GM12878 (cell line): ENCODE data around the gene KASH5.

Experiments used
- ASH2L ChIP-seq: fragments of 300-600, 200-600 bp; sonication (generic); IDR thresholded peaks from 2 replicates; pipeline ENCODE4 v1.6.1; 2017; ENCODE audit warnings: low read depth, mild to moderate bottlenecking, borderline replicate concordance
- BMI1 ChIP-seq: fragments of 450-650 bp; IDR thresholded peaks from 2 replicates; pipeline ENCODE4 v1.6.1; 2016; ENCODE audit warnings: mild to moderate bottlenecking, moderate library complexity, borderline replicate concordance
- CEBPB ChIP-seq, 2 experiments: fragments of 150-350 bp in 1 of 2; IDR thresholded peaks; 2 replicates each; pipeline ENCODE4 v1.6.1; 2012 to 2014; ENCODE audit warnings: low read depth in 2 of 2, low read length in 2 of 2, borderline replicate concordance in 1 of 2, inconsistent platforms in 1 of 2
- ETV6 ChIP-seq, 2 experiments: fragments of 450-650 bp in 1 of 2; IDR thresholded peaks in 1 of 2; conservative IDR thresholded peaks in 1 of 2; 2 replicates each; pipeline ENCODE4 v1.6.1; 2014; ENCODE audit warnings: antibody characterized with exemption in 1 of 2, borderline replicate concordance in 1 of 2, low read depth in 1 of 2, mild to moderate bottlenecking in 1 of 2, moderate library complexity in 1 of 2
- NR2C2 ChIP-seq: IDR thresholded peaks from 2 replicates; pipeline ENCODE4 v1.6.1; 2011; ENCODE audit warnings: borderline replicate concordance, low read depth; ENCODE audit not compliant: control insufficient read depth, insufficient read length
- POLR2A ChIP-seq: IDR thresholded peaks from 2 replicates; pipeline ENCODE4 v1.6.1; 2011; ENCODE audit warnings: low read depth, mild to moderate bottlenecking, low read length
- SMC3 ChIP-seq: IDR thresholded peaks from 2 replicates; pipeline ENCODE4 v1.6.1; 2011; ENCODE audit warnings: low read length, improper control_type of control experiment, borderline replicate concordance
- SPI1 ChIP-seq: IDR thresholded peaks from 2 replicates; pipeline ENCODE4 v1.6.1; 2011; ENCODE audit warnings: low read depth, mild to moderate bottlenecking, low read length, moderate library complexity, borderline replicate concordance; ENCODE audit not compliant: insufficient read depth
- TF ChIP-seq, protein P1 (sequence below), 3 experiments: IDR thresholded peaks in 2 of 3; conservative IDR thresholded peaks in 1 of 3; 2 replicates each; pipeline ENCODE4 v1.5.1; 2011; ENCODE audit warnings: low read depth in 3 of 3, low read length in 3 of 3, mild to moderate bottlenecking in 3 of 3, control low read depth in 2 of 3, moderate library complexity in 2 of 3, inconsistent platforms in 1 of 3, mixed read lengths in 1 of 3; ENCODE audit not compliant: control insufficient read depth in 2 of 3, insufficient read depth in 1 of 3; ENCODE audit errors: extremely low read depth in 1 of 3
- TF ChIP-seq, protein P2 (sequence below): IDR thresholded peaks from 2 replicates; pipeline ENCODE4 v1.6.1; 2011; ENCODE audit warnings: low read depth, mild to moderate bottlenecking, low read length, moderate library complexity, borderline replicate concordance; ENCODE audit errors: extremely low read depth
- TF ChIP-seq, protein P3 (sequence below): fragments of 450-650 bp; IDR thresholded peaks from 2 replicates; pipeline ENCODE4 v1.6.1; 2016; ENCODE audit warnings: mild to moderate bottlenecking, moderate library complexity, borderline replicate concordance
- TF ChIP-seq, protein P4 (sequence below): IDR thresholded peaks from 2 replicates; pipeline ENCODE4 v1.6.1; 2012; ENCODE audit warnings: mild to moderate bottlenecking, low read depth, low read length

DNA sequence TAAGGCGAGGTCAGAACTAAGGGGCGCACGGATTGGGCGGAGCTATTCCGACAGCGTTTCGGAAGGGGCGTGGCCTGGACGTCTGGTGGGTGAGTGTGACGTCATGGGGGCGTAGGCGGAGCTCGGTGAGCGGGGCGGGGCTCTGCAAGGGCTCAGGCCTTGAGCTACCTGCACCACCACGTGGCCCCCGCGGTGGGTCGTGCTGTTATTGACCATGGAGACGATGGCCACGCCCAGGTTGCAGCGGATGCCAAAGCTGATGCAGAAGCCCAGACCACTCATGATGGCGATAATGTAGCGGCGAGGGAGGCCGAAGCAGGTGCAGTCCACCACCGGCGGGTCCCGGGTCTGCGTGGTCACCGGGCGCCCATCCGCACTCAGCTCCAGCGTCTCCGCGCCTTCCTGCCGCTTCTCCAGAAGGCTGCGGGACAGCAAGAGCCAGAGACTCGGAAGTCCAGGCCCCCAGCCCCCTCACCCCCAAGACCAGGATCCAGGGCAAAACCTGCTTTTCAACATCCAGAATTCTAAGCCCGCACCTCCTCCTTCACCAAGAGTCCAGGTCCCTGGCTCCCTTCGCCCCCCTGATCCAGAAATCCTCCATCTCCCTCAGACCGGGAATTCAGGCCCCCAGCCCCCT, 48.5 kb downstream of the KASH5 start:
- TF ChIP-seq NR2C2 (no peak), POLR2A (no peak), ASH2L (no peak), BMI1 (no peak), CEBPB (IDR thresholded peaks at IDR 0.05; ENCODE audit: borderline replicate concordance in 1 of 2, low read depth in 2 of 2, low read length in 2 of 2) (no peak), ETV6 (conservative IDR thresholded peaks at IDR 0.05 in 1 of 2, IDR thresholded peaks at IDR 0.05 in 1 of 2; ENCODE audit: borderline replicate concordance in 1 of 2, low read depth in 1 of 2) (no peak), SMC3 (no peak), SPI1 (no peak)
- TF ChIP-seq, protein P1, sequence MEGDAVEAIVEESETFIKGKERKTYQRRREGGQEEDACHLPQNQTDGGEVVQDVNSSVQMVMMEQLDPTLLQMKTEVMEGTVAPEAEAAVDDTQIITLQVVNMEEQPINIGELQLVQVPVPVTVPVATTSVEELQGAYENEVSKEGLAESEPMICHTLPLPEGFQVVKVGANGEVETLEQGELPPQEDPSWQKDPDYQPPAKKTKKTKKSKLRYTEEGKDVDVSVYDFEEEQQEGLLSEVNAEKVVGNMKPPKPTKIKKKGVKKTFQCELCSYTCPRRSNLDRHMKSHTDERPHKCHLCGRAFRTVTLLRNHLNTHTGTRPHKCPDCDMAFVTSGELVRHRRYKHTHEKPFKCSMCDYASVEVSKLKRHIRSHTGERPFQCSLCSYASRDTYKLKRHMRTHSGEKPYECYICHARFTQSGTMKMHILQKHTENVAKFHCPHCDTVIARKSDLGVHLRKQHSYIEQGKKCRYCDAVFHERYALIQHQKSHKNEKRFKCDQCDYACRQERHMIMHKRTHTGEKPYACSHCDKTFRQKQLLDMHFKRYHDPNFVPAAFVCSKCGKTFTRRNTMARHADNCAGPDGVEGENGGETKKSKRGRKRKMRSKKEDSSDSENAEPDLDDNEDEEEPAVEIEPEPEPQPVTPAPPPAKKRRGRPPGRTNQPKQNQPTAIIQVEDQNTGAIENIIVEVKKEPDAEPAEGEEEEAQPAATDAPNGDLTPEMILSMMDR (IDR thresholded peaks at IDR 0.05 in 2 of 3, conservative IDR thresholded peaks at IDR 0.05 in 1 of 3; ENCODE audit: control insufficient read depth in 2 of 3, extremely low read depth in 1 of 3, insufficient read depth in 1 of 3, low read depth in 3 of 3, low read length in 3 of 3), result no peak
- TF ChIP-seq, protein P2, sequence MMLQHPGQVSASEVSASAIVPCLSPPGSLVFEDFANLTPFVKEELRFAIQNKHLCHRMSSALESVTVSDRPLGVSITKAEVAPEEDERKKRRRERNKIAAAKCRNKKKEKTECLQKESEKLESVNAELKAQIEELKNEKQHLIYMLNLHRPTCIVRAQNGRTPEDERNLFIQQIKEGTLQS, result no peak
- TF ChIP-seq, protein P3, sequence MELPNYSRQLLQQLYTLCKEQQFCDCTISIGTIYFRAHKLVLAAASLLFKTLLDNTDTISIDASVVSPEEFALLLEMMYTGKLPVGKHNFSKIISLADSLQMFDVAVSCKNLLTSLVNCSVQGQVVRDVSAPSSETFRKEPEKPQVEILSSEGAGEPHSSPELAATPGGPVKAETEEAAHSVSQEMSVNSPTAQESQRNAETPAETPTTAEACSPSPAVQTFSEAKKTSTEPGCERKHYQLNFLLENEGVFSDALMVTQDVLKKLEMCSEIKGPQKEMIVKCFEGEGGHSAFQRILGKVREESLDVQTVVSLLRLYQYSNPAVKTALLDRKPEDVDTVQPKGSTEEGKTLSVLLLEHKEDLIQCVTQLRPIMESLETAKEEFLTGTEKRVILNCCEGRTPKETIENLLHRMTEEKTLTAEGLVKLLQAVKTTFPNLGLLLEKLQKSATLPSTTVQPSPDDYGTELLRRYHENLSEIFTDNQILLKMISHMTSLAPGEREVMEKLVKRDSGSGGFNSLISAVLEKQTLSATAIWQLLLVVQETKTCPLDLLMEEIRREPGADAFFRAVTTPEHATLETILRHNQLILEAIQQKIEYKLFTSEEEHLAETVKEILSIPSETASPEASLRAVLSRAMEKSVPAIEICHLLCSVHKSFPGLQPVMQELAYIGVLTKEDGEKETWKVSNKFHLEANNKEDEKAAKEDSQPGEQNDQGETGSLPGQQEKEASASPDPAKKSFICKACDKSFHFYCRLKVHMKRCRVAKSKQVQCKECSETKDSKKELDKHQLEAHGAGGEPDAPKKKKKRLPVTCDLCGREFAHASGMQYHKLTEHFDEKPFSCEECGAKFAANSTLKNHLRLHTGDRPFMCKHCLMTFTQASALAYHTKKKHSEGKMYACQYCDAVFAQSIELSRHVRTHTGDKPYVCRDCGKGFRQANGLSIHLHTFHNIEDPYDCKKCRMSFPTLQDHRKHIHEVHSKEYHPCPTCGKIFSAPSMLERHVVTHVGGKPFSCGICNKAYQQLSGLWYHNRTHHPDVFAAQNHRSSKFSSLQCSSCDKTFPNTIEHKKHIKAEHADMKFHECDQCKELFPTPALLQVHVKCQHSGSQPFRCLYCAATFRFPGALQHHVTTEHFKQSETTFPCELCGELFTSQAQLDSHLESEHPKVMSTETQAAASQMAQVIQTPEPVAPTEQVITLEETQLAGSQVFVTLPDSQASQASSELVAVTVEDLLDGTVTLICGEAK, result no peak
- TF ChIP-seq, protein P4, sequence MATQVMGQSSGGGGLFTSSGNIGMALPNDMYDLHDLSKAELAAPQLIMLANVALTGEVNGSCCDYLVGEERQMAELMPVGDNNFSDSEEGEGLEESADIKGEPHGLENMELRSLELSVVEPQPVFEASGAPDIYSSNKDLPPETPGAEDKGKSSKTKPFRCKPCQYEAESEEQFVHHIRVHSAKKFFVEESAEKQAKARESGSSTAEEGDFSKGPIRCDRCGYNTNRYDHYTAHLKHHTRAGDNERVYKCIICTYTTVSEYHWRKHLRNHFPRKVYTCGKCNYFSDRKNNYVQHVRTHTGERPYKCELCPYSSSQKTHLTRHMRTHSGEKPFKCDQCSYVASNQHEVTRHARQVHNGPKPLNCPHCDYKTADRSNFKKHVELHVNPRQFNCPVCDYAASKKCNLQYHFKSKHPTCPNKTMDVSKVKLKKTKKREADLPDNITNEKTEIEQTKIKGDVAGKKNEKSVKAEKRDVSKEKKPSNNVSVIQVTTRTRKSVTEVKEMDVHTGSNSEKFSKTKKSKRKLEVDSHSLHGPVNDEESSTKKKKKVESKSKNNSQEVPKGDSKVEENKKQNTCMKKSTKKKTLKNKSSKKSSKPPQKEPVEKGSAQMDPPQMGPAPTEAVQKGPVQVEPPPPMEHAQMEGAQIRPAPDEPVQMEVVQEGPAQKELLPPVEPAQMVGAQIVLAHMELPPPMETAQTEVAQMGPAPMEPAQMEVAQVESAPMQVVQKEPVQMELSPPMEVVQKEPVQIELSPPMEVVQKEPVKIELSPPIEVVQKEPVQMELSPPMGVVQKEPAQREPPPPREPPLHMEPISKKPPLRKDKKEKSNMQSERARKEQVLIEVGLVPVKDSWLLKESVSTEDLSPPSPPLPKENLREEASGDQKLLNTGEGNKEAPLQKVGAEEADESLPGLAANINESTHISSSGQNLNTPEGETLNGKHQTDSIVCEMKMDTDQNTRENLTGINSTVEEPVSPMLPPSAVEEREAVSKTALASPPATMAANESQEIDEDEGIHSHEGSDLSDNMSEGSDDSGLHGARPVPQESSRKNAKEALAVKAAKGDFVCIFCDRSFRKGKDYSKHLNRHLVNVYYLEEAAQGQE, result no peak
